C4-2B (cell line): ENCODE results near the gene TSPEAR.

ENCODE experiments used
- CTCF ChIP-seq: fragments of 450-650 bp; conservative IDR thresholded peaks from 2 replicates; pipeline ENCODE4 v1.5.1; 2017; ENCODE audit warnings: mild to moderate bottlenecking
- ZFX ChIP-seq: fragments of 450-650 bp; IDR thresholded peaks from 2 replicates; pipeline ENCODE4 v1.6.1; 2017

GRCh38 chr21:44756423-44757185, 45.2 kb upstream of the TSPEAR start:
- TF ChIP-seq CTCF (no peak), ZFX (no peak)
